Heart right ventricle (tissue), 16 donors: ENCODE data around the gene PKIB. TPM values are rescaled to one million over a fixed set of nuclear protein-coding genes. Genes with fewer than 3 reads are reported as not detected.
"Not testable (repeated sequence)": the region's sequence is repeated elsewhere in the genome, so short reads cannot be mapped to it uniquely, and the experiment has no call there.

ENCODE experiments used
- ATAC-seq, 8 donors: fragments of 200-7000 bp; cut with Tn5 transposase; one replicate each; pipeline ENCODE4 v1.9.1; 2020; ENCODE audit warnings: mild to moderate bottlenecking in 8 of 8, moderate library complexity in 8 of 8, moderate number of reproducible peaks in 1 of 8
- DNase-seq, 2 donors: peaks; one replicate each; pipeline ENCODE4 v3.0.0-alpha.2; 2020
- H3K27ac ChIP-seq, 10 donors: fragments of 200-600 bp; sonication (generic) in 2 of 10; one replicate each; pipeline versions ENCODE4 v1.5.0 to v1.8.0; 2020 to 2022; ENCODE audit warnings: mild to moderate bottlenecking in 3 of 10
- H3K27me3 ChIP-seq, 7 donors: fragments of 200-600 bp; one replicate each; pipeline ENCODE4 v1.8.0; 2021 to 2022; ENCODE audit warnings: mild to moderate bottlenecking in 2 of 7
- H3K36me3 ChIP-seq, 9 donors: fragments of 200-600 bp; sonication (generic) in 1 of 9; one replicate each; pipeline versions ENCODE4 v1.5.0 to v1.8.0; 2020 to 2022; ENCODE audit warnings: mild to moderate bottlenecking in 2 of 9
- H3K4me1 ChIP-seq, 9 donors: fragments of 200-600 bp; sonication (generic) in 1 of 9; one replicate each; pipeline versions ENCODE4 v1.5.0 to v1.8.0; 2020 to 2022; ENCODE audit warnings: mild to moderate bottlenecking in 4 of 9
- H3K4me3 ChIP-seq, 10 donors: fragments of 200-600 bp; sonication (generic) in 2 of 10; one replicate each; pipeline versions ENCODE4 v1.5.0 to v1.8.0; 2020 to 2022; ENCODE audit warnings: mild to moderate bottlenecking in 7 of 10, moderate library complexity in 2 of 10
- H3K9me3 ChIP-seq, 11 donors: fragments of 200-600 bp in 10 of 11; sonication (generic) in 2 of 11; one replicate each; pipeline versions ENCODE4 v1.5.0 to v1.8.0; 2013 to 2022; ENCODE audit warnings: mild to moderate bottlenecking in 2 of 11, control low read depth in 1 of 11, moderate library complexity in 1 of 11
- CTCF ChIP-seq, 9 donors: fragments of 200-600 bp; sonication (generic) in 2 of 9; IDR thresholded peaks; one replicate each; pipeline versions ENCODE4 v1.5.0 to v1.8.0; 2021 to 2022; ENCODE audit warnings: antibody characterized with exemption in 9 of 9, mild to moderate bottlenecking in 5 of 9, moderate library complexity in 1 of 9
- WGBS, 2 donors: extraction: QIAGEN DNeasy Blood & Tissue Kit; methylation state at CpG; one replicate each; pipeline ENCODE4 v1.1.7; 2013; ENCODE audit warnings: inconsistent platforms in 1 of 2; 5-methylcytosine and 5-hydroxymethylcytosine counted together
- intact Hi-C, 10 donors: fragments of 100-400 bp; cut with DNase I; formaldehyde crosslinking; loops; one replicate each; pipeline versions ENCODE4 v1.11.1 to v1.14.2; 2022
- polyA plus RNA-seq, 2 donors: library from polyadenylated mRNA; stranded (reverse); fragments of 200-250 nt; gene quantifications; one replicate each; pipeline ENCODE4 v1.2.3, GENCODE V29; 2013
- total RNA-seq, 10 donors: library from RNA; stranded (reverse); fragmentation: NEBNext Ultra II Directional in 3 of 10; extraction: Animal tissue kit (Norgen Biotek cat#: 25700) in 3 of 10; gene quantifications; one replicate each; pipeline versions ENCODE4 v1.2.1 to v1.2.4, GENCODE V29; 2021 to 2023
- donor health status: Arrhythmogenic right ventricular cardiomyopathy.
- donor health status: ischemic (EF 13 %, LVEDD 7.1; RV severe dilation, severe dysfunction).
- donor health status: healthy with polysubstance abuse.
- donor health status: DM: no; HTN: yes; CAD: no.
- donor health status: DM: no; HTN: no; CAD: no.
- donor health status: ischemic (EF 25% LVEDD 6.9; RV normal size, moderate dysfunction).
- donor health status: ischemic (EF 25% LVEDD 5.7; RV mildly dilated, moderate dysfunction).
- donor health status: healthy.
- donor health status: DM: yes; HTN: yes; CAD: no.
- donor health status: Ischemic cardiomyopathy.
- donor health status: ischemic (EF 35%, LVEDD 5.7; RV mildly dilated, moderate dysfunction).
- donor health status: nonischemic (EF 11% LVEDD 7.7; RV severe dilation, severe dysfunction).
- donor health status: DM: yes; HTN: yes; CAD: no.
- donor health status: PGD.
- donor health status: ischemic (EF 29% LVEDD 5.4; RV normal size, mild dysfunction).
- donor health status: nonischemic (EF 23%, LVEDD 6.1; RV moderate dilation, normal function).

The PKIB gene
- total and polyA plus RNA-seq, 12 donors, result 0.26 to 0.96 (median 0.38) TPM; not detected in 4

- H3K27me3 ChIP-seq, result no peaks in the 10 kb centered on the region
- H3K27ac ChIP-seq, result no peak overlapping the region
- ATAC-seq (no peak), DNase-seq (no peak)
- H3K36me3 ChIP-seq, result no peaks in the 10 kb centered on the region
- H3K9me3 ChIP-seq, result peaks cover 0 to 9% (median 0%) of the 10 kb centered on the region in 11 donors
- H3K4me1 ChIP-seq, result no peaks in the 10 kb centered on the region
- intact Hi-C loops, result no loop called here
- no peak overlapping the region for H3K4me3 ChIP-seq
- WGBS, 2 donors, result 89 to 91% methylated on average over 1 of the region's 1 CpG
- TF ChIP-seq CTCF (IDR thresholded peaks at IDR 0.05), result no peak
These were observed 21.1 kb upstream of the PKIB start for GRCh38 chr6:122589115-122589514.

- H3K4me3 ChIP-seq, H3K4me1 ChIP-seq, H3K27me3 ChIP-seq, intact Hi-C loops, H3K27ac ChIP-seq, H3K36me3 ChIP-seq, ATAC-seq, DNase-seq: not testable (repeated sequence)
- WGBS, 2 donors, result 64 to 70% methylated on average over 2 of the region's 2 CpGs
- peaks cover 0 to 25% (median 11%) of the 10 kb centered on the region in 11 donors for H3K9me3 ChIP-seq
These were observed 11.9 kb upstream of the PKIB start for GRCh38 chr6:122598295-122598694.

GRCh38 chr6:122604676-122605075 lies 5.5 kb upstream of the PKIB start:
- Histone ChIP-seq H3K4me3 (no peak overlapping the region), H3K4me1 (peaks cover 0 to 3% (median 0%) of the 10 kb centered on the region in 9 donors), H3K9me3 (peaks cover 0 to 4% (median 0%) of the 10 kb centered on the region in 11 donors), H3K27ac (no peak overlapping the region), H3K27me3 (peaks cover 0 to 17% (median 0%) of the 10 kb centered on the region in 7 donors), H3K36me3 (no peaks in the 10 kb centered on the region)
- ATAC-seq (no peak), DNase-seq (no peak)
- intact Hi-C loops, result no loop called here
- no peak for TF ChIP-seq CTCF (IDR thresholded peaks at IDR 0.05)

DNA sequence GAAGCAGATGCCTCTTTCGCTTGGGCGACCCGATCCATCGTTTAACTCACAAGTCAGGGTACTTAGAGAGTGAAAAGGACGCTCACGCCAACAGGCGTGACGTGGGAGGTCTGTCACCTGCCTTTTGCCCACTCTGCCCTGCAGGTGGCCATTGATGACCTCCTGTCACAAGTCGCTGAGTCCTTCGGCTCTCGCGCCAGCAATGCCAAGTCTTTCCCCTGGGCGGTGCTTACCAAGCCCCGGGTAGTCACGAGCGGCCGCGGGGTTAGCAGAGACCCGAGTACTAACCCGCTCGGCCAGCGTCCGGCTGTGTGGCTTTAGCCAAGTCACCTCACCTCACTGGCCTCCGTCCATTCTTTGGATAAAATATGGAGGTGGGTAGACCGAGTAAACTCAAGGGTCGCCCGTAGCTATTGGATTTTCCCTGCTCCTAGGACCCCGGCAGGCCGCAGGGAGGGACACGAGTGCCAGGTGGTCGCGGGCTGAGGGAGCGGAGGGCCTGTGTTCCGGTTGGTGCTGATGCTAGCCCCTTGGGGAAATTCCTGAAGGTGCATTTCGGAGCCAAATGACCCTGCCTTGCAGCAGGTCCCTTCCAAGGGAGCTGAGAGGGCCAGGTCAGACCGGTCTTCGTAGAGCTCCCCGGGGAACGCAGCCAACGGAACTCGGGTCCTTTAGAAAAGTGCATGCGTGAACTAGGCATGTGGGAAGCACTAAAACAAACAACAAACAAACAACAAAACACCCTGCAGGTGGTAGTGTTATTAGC lies 668 bp downstream of the PKIB start:
- no peaks in the 10 kb centered on the region for H3K36me3 ChIP-seq
- no peak overlapping the region for H3K27ac ChIP-seq
- H3K4me1 ChIP-seq, result peaks cover 4 to 21% (median 12%) of the 10 kb centered on the region in 9 donors
- peak overlapping the region; percentile 38 to 66 (median 56) for H3K4me3 ChIP-seq
- DNase-seq (peak in 1 of 2 donors; percentile 18), ATAC-seq (peak; percentile 33 to 72 (median 48))
- no peak for TF ChIP-seq CTCF (IDR thresholded peaks at IDR 0.05)
- peaks cover 0 to 62% (median 39%) of the 10 kb centered on the region in 7 donors for H3K27me3 ChIP-seq
- intact Hi-C loops, result no loop called here
- no peaks in the 10 kb centered on the region for H3K9me3 ChIP-seq
- WGBS, 2 donors, result 1 to 2% methylated on average over 42 of the region's 42 CpGs

DNA sequence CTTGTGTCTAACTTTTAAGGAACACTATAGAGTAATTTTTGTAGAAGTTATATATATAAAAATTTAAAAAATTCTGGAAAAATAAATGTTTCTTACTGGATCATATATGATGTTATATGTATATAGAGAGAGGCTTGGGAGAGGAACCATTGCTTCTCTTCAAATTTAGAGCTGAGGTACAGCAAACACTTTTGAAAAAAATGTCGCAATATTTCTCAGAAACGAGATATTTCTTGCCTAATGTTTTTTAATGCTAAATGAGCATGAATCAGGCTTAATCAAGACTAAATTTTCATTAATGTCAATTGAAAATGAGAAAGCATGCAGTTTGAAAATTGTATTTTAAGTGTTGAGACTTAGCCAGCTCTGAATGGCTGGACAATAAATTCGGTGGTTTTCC lies 2.6 kb downstream of the PKIB start:
- 83 to 88% methylated on average over 3 of the region's 3 CpGs for WGBS, 2 donors
- Histone ChIP-seq H3K27me3 (peaks cover 0 to 59% (median 39%) of the 10 kb centered on the region in 7 donors), H3K27ac (no peak overlapping the region), H3K9me3 (no peaks in the 10 kb centered on the region), H3K4me1 (peaks cover 4 to 21% (median 12%) of the 10 kb centered on the region in 9 donors), H3K36me3 (no peaks in the 10 kb centered on the region), H3K4me3 (no peak overlapping the region)
- DNase-seq, result no peak
- intact Hi-C loops, result no loop called here
- no peak for ATAC-seq
- TF ChIP-seq CTCF (IDR thresholded peaks at IDR 0.05), result no peak
